GM21447 (cell line): ENCODE results near the gene SF3B3.
"Not testable (repeated sequence)": the region's sequence is repeated elsewhere in the genome, so short reads cannot be mapped to it uniquely, and the experiment has no call there.

Source experiments
- ATAC-seq: cut with Tn5 transposase; IDR thresholded peaks from one replicate; pipeline ENCODE4 v1.9.1; 2021; ENCODE audit not compliant: unreplicated experiment

The SF3B3 gene

DNA sequence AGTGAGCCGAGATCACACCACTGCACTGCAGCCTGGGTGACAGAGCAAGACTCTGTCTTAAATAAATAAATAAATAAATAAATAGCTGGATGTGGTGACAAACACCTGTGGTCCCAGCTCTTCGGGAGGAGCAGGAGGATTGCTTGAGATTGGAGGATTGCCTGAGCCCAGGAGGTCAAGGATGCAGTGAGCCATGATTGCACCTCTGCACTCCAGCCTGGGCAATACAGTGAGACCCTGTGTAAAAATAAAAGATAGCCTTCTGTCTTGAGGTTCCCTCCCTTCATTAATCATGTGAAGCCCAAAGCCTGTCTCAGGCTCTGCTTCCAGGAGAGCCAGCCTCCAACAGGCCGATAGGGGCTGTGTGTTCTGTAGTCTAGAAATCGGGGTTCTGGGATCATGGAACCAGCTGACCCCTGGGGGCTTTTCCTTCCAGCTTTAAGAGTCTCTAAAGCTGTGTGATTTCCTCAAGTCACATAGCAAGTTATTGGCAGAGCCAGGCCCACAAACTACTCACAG is 88.2 kb downstream of the SF3B3 start:
- ATAC-seq = no peak

DNA sequence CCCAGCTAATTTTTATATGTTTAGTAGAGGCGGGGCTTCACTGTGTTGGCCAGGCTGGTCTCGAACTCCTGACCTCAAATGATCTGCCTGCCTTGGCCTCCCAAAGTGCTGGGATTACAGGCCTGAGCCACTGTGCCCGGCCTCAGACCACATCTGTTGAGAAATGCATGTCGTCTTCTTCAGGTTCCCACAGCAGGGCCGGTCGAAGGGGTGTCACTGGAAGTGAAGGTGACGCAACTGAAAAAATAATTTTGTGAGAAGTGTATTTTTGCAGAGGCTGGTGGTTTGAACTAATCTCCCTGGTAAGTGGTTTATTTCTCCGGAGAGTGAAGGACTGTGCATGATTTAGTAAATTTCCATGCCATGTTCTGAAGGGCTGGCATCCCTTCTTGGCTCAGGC is 89.3 kb downstream of the SF3B3 start:
- no peak for ATAC-seq

DNA sequence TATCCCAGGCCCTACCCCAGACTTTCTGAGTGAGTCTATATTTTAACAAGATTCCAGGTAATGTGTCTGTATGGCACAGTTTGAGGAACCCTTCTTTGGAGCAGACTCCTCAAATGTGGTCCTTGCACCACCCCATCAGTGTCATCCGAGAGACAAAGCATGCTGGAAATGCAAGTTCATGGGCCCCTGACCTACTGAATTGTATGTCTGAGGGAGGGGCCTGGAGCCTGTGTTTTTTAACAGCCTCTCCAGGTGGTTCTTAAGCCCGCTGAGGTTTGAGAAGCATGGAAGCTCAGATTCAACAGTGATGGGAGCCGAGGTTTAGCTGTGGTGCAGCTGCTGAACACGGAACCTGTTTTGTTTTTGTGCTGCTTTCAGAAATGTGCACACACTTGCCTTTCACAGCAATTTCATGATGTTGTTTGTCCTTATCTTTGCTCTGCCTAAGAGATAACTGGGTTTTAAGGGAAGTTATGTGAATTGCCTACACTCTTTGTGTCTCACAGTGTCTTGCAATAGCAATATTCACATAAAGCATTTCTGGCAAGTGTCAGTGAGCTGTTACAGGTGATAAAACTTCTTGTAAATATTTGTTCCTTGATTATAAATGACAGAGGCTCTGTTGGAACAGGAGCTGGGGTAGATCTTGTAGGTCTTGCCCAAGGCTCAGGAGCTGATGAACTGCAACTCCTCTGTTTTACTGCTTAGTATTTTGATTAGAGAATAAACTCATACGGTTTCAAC is 90.8 kb downstream of the SF3B3 start:
- ATAC-seq = no peak

DNA sequence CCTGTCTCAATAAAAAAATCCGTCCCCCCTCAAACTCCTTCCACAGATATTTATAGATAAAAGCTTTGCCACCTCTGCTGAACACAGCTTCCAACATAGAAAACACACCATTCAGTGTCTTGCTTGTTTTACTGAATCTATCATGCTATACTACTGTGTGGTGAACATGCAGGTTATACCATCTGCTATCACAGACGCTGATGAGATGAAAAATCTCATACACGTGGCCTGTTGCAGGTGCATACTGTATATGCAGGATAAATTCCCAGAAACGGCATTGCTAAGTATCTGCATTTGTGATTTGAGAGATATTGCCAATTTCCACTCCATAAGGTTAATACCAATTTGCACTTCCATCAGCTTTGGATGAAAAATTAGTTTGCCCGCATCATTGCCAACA is 92.3 kb downstream of the SF3B3 start:
- ATAC-seq = no peak

DNA sequence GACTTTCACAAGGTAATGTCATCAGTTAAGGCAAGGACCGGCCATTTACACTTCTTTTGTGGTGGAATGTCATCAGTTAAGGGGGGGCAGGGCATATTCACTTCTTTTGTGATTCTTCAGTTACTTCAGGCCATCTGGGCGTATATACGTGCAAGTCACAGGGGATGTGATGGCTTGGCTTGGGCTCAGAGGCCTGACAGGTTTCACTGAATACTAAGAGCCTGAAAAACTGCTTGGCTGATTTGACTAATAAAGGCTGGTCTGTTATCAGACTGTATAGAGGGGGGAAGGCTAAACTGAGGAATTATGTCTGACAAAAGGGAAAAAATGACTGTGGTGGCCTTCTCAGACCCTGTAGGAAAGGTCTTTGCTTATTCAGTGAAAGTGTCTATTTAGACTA is 98.2 kb downstream of the SF3B3 start:
- ATAC-seq = not testable (repeated sequence)
